Central memory CD8-positive, alpha-beta T cell (primary cell): Measurements from ENCODE around the gene IMPACT.

Experiments used
- ATAC-seq: fragments of 150-1000 bp; cut with Tn5 transposase; replicated peaks from 2 replicates; pipeline ENCODE4 v1.10.0; 2022; ENCODE audit warnings: mild to moderate bottlenecking, moderate FRiP score, moderate number of reproducible peaks; ENCODE audit not compliant: poor library complexity, severe bottlenecking; ENCODE audit errors: extremely low read depth
- DNase-seq, 2 donors: peaks; one replicate each; pipeline ENCODE4 v3.0.0; 2021; ENCODE audit warnings: low spot score in 2 of 2
- H3K27ac Mint-ChIP-seq: one replicate; pipeline ENCODE4 v1.8.0; 2022; ENCODE audit warnings: low read depth, mild to moderate bottlenecking, moderate library complexity, mixed read lengths
- H3K27me3 Mint-ChIP-seq: one replicate; pipeline ENCODE4 v1.8.0; 2022; ENCODE audit warnings: mixed read lengths
- H3K36me3 Mint-ChIP-seq: one replicate; pipeline ENCODE4 v1.8.0; 2022; ENCODE audit warnings: mild to moderate bottlenecking, moderate library complexity, mixed read lengths; ENCODE audit not compliant: insufficient read depth
- H3K4me1 Mint-ChIP-seq: one replicate; pipeline ENCODE4 v1.8.0; 2022; ENCODE audit warnings: mixed read lengths
- H3K4me3 Mint-ChIP-seq: one replicate; pipeline ENCODE4 v1.8.0; 2022; ENCODE audit warnings: mild to moderate bottlenecking, moderate library complexity, mixed read lengths
- H3K9me3 Mint-ChIP-seq: one replicate; pipeline ENCODE4 v1.8.0; 2022; ENCODE audit warnings: mixed read lengths

Gene IMPACT

DNA sequence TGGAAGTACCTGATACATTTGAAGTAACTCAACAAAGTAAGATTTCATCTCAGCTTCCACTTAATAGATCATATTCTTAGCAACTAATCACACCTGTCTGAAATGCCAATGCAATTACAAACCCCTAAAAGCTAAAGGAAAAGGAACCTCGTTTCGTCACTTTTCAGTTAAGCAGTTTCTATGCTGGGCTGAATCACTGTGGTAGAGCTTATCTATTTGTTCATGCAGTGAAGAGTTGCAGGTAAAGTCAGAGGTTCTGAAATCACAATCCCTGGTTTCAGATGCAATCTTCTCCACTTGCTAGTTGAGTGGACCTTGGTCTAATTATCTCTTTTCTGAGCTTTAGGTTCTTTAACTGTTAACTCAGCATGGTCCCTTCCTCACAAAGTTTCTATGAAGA lies 40.3 kb downstream of the IMPACT start:
- DNase-seq = no peak
- H3K9me3 Mint-ChIP-seq = no peaks in the 10 kb centered on the region
- H3K4me1 Mint-ChIP-seq = peaks cover 4% of the 10 kb centered on the region
- H3K27ac Mint-ChIP-seq = no peak overlapping the region
- H3K36me3 Mint-ChIP-seq = peaks cover 5% of the 10 kb centered on the region
- H3K27me3 Mint-ChIP-seq = peaks cover 9% of the 10 kb centered on the region
- no peak for ATAC-seq
- no peak overlapping the region for H3K4me3 Mint-ChIP-seq

DNA sequence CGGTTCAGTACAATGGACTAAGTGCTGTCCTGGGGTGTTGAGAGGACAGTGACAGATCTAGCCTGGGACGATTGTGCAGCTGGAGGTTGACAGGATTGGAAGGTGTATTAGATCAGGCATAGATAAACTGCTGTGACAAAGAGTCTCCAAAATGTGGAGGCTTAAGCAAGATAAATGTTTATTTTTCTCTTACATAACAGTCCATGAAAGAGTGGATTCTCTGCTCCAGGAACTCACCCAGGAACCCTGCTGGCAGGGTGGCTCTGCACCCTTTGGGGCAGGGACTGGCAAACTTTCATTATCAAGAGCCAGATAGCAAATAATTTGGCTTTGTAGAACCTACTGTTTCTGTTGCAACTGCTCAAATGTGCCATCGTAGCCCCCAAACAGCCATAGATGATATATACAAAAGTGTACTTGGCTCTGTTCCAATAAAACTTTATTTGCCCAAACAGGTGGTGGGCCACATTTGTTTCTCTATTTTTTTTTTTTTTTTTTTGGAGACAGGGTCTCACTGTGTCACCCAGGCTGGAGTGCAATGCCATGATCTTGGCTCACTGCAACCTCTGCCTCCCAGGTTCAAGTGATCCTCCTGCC lies 43.6 kb downstream of the IMPACT start:
- Mint-ChIP-seq H3K4me1 (no peaks in the 10 kb centered on the region), H3K27me3 (peaks cover 4% of the 10 kb centered on the region), H3K9me3 (no peaks in the 10 kb centered on the region), H3K27ac (no peak overlapping the region), H3K36me3 (peaks cover 3% of the 10 kb centered on the region), H3K4me3 (no peak overlapping the region)
- DNase-seq = no peak
- no peak for ATAC-seq

DNA sequence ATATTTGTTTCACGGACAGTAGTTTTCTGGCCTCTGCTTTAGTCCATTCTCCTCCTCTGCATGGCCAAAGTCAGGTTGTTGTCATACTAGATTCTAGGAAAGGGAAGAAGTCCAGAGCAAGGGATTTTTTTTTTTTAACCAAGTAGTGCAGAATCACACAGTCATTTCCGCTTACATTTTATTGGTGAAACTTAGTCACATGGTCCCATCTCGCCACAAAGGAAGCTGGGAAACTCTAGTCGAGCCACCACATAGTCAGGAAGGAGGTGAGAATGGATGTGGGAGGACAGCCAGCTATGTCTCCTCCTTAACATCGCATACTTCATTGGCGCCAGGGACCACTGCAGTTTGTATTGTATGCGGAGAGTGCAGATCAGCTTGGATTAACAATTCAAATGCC lies 44.3 kb downstream of the IMPACT start:
- H3K4me3 Mint-ChIP-seq = no peak overlapping the region
- H3K27ac Mint-ChIP-seq = no peak overlapping the region
- no peaks in the 10 kb centered on the region for H3K9me3 Mint-ChIP-seq
- H3K27me3 Mint-ChIP-seq = no peaks in the 10 kb centered on the region
- H3K36me3 Mint-ChIP-seq = peaks cover 3% of the 10 kb centered on the region
- no peak for ATAC-seq
- H3K4me1 Mint-ChIP-seq = no peaks in the 10 kb centered on the region
- DNase-seq = no peak

DNA sequence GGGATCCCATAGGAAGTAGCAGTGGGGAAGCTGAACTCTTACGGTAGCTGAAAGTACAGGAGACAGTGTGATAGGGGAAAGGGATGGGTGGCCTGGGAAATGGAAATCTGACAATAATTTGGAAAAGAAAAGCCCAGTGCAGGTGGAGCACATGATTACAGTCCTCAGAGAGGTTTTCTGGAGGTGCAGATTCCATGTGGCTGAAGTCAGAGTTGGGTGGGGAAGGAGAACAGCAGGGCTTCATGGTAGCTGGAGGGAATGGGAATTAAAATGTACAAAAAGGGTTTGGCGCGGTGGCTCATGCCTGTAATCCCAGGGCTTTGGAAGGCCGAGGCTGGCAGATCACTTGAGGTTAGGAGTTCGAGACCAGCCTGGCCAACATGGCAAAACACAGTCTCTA lies 46.1 kb downstream of the IMPACT start:
- peaks cover 3% of the 10 kb centered on the region for H3K36me3 Mint-ChIP-seq
- no peak for ATAC-seq
- H3K27me3 Mint-ChIP-seq = no peaks in the 10 kb centered on the region
- H3K27ac Mint-ChIP-seq = no peak overlapping the region
- H3K9me3 Mint-ChIP-seq = no peaks in the 10 kb centered on the region
- no peak for DNase-seq
- H3K4me1 Mint-ChIP-seq = no peaks in the 10 kb centered on the region
- H3K4me3 Mint-ChIP-seq = no peak overlapping the region

DNA sequence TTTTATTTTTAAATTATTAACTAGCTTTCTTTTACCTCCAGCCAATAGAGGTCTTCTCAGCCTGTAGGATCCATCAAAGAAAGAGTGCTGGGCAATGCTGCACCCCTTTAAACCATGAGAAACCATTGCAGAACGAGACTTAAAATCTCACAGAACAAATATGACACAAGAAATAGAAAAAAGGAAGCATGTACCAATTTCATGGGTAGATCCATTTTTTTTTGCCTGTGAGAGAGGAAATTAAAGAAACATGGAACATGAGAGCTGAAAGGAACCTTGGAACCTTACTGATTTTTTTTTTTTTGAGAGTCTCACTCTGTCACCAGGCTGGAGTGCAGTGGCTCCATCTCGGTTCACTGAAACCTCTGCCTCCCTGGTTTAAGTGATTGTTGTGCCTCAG lies 47.9 kb downstream of the IMPACT start:
- H3K4me1 Mint-ChIP-seq = no peaks in the 10 kb centered on the region
- ATAC-seq (no peak), DNase-seq (no peak)
- H3K27ac Mint-ChIP-seq = no peak overlapping the region
- H3K27me3 Mint-ChIP-seq = no peaks in the 10 kb centered on the region
- H3K36me3 Mint-ChIP-seq = peaks cover 3% of the 10 kb centered on the region
- no peaks in the 10 kb centered on the region for H3K9me3 Mint-ChIP-seq
- H3K4me3 Mint-ChIP-seq = no peak overlapping the region

DNA sequence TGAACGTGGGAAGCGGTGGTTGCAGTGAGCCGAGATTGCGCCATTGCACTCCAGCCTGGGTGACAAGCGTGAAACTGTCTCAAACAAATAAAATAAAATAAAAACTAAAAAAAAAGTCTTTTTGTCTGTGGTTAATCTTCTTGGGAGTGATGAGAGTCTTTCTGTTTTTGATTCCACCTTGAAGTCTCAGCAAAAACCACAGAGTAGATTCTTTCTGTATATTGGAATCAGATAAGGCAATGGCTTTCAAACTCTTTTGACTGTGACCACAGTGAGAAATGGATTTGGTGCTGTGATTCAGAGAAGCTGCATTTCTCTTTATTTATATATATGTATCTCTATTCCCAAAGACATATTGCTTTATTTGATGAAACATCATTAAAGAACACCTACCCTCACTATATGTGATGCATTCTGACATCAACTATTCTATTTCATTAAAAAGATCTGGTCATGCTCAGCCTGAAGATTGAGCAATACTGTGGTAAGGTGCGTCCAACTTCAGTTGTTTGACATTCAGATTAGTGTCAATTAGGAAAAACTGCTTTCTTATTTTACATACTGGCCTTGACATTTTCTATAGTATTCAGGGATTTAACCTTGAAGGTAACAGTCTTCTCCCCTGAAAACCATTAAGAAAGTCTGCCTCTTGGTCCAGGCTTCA lies 49.6 kb downstream of the IMPACT start:
- ATAC-seq (no peak), DNase-seq (no peak)
- H3K36me3 Mint-ChIP-seq = no peaks in the 10 kb centered on the region
- H3K27ac Mint-ChIP-seq = no peak overlapping the region
- no peak overlapping the region for H3K4me3 Mint-ChIP-seq
- H3K4me1 Mint-ChIP-seq = no peaks in the 10 kb centered on the region
- H3K27me3 Mint-ChIP-seq = no peaks in the 10 kb centered on the region
- peaks cover 5% of the 10 kb centered on the region for H3K9me3 Mint-ChIP-seq

DNA sequence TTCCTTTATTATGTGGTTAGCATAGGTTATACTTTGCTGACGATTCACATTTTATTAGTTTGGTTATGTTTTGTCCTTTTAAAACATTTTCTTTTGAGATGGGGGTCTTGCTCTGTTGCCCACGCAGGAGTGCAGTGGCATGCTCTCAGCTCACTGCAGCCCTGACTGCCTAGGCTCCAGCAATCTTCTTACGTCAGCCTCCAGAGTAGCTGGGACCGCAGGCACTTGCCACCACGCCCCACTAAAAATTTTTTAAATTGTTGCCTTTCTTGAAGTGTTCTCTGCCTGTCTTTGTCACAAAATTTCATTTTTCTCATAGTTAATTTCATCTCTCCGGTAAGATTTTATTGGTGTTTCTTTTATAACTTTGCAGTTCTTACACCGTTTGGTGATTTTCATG lies 52.9 kb downstream of the IMPACT start:
- peaks cover 5% of the 10 kb centered on the region for H3K9me3 Mint-ChIP-seq
- no peak for DNase-seq
- H3K36me3 Mint-ChIP-seq = no peaks in the 10 kb centered on the region
- no peak overlapping the region for H3K4me3 Mint-ChIP-seq
- H3K27me3 Mint-ChIP-seq = no peaks in the 10 kb centered on the region
- ATAC-seq = no peak
- no peaks in the 10 kb centered on the region for H3K4me1 Mint-ChIP-seq
- H3K27ac Mint-ChIP-seq = no peak overlapping the region

DNA sequence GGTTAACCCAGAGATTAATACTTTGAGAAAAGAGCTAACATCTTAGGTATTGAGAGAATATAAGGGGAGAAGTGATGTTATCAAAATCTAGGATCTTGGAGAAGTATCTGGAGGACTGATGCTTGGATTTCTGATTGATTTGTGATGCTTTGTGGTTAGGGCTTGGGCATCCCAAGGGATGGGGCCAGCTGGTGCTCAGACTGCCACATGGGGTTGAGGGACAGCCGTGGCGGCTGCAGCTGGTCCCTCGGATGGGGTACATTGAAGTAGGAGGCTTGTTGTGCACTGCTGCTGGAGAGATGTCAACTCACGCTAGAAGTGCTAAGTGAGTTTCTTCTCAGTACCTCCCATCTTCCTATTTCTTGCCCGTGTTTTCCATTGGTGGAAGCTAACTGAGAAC lies 56.4 kb downstream of the IMPACT start:
- H3K4me3 Mint-ChIP-seq = no peak overlapping the region
- DNase-seq (no peak), ATAC-seq (no peak)
- H3K36me3 Mint-ChIP-seq = no peaks in the 10 kb centered on the region
- H3K4me1 Mint-ChIP-seq = peaks cover 5% of the 10 kb centered on the region
- H3K9me3 Mint-ChIP-seq = peaks cover 5% of the 10 kb centered on the region
- H3K27me3 Mint-ChIP-seq = no peaks in the 10 kb centered on the region
- H3K27ac Mint-ChIP-seq = no peak overlapping the region

DNA sequence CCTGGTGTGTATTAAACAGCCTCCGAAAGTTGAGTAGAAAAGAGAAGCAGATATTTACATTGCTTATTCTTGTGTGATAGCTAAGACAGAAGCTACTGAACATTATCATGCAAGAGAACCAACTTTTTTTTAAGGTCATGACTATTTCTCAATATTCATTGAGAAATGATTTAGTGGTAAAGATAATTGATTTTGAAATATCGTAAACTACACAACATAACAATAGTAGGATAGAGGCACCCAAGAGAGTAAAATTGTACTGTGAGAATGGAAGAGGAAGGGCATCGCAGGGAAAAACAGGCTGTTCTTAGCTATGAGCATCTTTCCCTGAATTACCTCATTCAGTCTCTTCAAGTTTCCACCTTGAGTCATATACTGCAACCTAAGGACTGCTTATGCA lies 59.2 kb downstream of the IMPACT start:
- no peaks in the 10 kb centered on the region for H3K27me3 Mint-ChIP-seq
- no peak for DNase-seq
- ATAC-seq = no peak
- peaks cover 25% of the 10 kb centered on the region for H3K4me1 Mint-ChIP-seq
- peaks cover 3% of the 10 kb centered on the region for H3K36me3 Mint-ChIP-seq
- H3K4me3 Mint-ChIP-seq = no peak overlapping the region
- no peak overlapping the region for H3K27ac Mint-ChIP-seq
- no peaks in the 10 kb centered on the region for H3K9me3 Mint-ChIP-seq

DNA sequence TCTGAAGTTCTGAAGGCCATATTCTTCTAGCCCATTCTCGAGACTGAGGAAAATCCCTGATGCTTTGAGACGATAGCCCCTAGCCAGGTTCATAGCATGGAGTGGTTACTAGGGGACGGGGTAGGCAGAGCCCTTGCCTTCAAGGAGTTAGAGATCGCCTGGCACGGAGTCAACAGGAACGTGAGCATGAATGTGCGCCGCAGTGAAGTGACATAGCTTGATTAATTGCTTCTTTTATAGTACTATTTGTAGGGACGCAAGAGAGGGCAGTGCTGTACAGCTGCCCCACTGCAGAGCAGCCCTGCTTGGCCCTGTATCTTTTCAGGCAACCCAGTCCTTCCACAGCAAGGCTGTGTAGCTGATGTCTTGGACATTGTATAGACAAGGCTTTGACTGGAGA lies 60.2 kb downstream of the IMPACT start:
- H3K36me3 Mint-ChIP-seq = peaks cover 3% of the 10 kb centered on the region
- peaks cover 28% of the 10 kb centered on the region for H3K4me1 Mint-ChIP-seq
- H3K27me3 Mint-ChIP-seq = no peaks in the 10 kb centered on the region
- ATAC-seq (no peak), DNase-seq (no peak)
- no peak overlapping the region for H3K27ac Mint-ChIP-seq
- H3K9me3 Mint-ChIP-seq = no peaks in the 10 kb centered on the region
- no peak overlapping the region for H3K4me3 Mint-ChIP-seq

DNA sequence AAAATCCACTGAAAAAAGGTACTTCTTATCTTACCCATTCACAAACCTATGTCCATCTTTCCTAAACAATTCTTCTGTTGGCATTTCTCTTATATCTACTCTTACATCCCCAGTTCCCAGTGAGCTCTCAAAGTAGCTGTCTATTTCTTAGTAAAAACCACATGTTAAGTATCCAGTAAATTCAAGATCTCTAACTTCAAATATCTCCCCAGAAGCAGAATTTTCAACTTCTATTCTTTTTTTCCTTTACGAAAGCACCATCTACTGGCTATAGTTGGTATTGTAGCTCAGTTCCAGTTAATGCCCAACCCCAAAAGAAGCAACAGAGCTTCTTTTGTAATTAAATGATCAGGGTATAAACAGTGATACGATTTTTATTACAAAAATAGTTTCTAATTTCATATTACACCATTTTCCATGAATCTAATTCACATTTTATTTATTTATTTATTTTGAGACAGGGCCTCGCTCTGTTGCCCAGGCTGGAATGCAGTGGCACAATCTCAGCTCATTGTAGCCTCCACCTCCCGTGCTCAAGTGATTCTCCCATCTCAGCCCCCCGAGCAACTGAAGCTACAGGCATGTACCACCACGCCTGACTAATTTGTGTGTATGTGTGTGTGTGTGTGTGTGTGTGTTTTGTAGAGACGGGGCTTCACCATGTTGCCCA lies 62.5 kb downstream of the IMPACT start:
- Mint-ChIP-seq H3K36me3 (peaks cover 3% of the 10 kb centered on the region), H3K27ac (peak overlapping the region; percentile 4), H3K9me3 (no peaks in the 10 kb centered on the region), H3K4me3 (no peak overlapping the region), H3K27me3 (no peaks in the 10 kb centered on the region), H3K4me1 (peaks cover 49% of the 10 kb centered on the region)
- DNase-seq (no peak), ATAC-seq (no peak)

DNA sequence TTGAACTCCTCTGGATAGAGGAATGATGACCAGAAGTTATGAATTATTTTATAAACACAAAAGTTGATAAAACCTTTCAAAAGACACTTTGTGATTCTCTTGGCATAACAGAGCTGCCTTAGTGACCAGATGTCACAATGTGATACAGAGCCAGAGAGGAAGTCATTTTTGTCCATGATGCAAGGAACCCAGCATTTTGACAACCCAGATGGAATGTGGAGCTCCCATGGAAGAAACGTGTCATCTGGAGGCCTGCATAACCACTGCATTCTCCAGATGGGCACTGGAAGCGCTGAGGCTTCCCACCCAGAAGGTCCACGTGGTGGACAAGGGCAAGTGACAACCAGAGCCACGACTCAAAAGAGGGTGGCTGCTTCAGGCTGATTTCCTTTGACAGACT lies 64.1 kb downstream of the IMPACT start:
- no peak overlapping the region for H3K4me3 Mint-ChIP-seq
- peaks cover 63% of the 10 kb centered on the region for H3K4me1 Mint-ChIP-seq
- DNase-seq (no peak), ATAC-seq (no peak)
- H3K27ac Mint-ChIP-seq = no peak overlapping the region
- no peaks in the 10 kb centered on the region for H3K27me3 Mint-ChIP-seq
- H3K9me3 Mint-ChIP-seq = no peaks in the 10 kb centered on the region
- peaks cover 6% of the 10 kb centered on the region for H3K36me3 Mint-ChIP-seq
